ENCODE measurements around the gene DCPS. TPM values are rescaled to one million over a fixed set of nuclear protein-coding genes. Genes with fewer than 3 reads are reported as not detected.
"Not testable (repeated sequence)": the region's sequence is repeated elsewhere in the genome, so short reads cannot be mapped to it uniquely, and the experiment has no call there.

DCPS gene
- total RNA-seq, 1 donor from 2014 or later, result 8.8 TPM

DNA sequence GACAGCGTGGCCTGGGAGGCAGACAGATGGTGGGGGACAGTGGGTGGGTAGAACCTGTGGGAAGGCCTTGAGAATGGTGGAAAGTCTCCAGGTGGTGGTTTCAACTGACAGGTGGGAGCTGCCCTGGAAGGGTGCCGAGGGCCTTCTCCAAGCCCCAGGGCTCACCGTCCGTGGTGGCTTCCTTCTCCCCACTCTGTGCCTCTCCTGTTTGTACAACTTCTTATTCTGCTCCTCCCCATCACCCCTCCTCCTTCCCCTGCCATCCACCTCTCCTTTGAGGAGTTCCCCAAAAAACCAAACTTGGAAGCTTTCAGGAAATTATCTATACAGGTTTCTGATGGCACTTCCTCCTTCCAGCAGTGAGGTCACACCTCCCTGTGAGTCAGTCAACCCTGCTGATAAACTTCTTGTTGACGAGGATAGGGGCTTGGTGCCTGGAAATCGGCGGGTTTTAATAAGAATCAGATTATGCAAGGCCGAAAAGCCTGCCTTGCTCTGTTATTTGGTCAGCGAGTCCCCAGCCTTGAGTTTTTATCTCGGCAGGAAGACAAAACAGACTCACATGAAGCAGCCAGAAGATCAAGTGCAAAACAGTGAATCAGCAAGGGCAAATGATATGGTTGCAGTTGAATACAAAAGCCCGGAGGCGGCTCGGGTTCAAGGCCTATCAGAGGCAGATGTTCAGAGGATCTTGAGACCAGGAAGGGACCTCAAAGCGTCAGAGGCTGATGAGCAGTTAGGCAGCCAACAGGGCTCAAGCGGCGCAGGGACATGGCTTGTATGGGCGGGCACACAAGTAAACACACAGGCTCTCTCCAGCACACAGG is 42.1 kb downstream of the DCPS start:
- H3K4me3 Mint-ChIP-seq, result no peak overlapping the region
- H3K27me3 Mint-ChIP-seq (ENCODE audit: low read depth), result no peaks in the 10 kb centered on the region
- no peaks in the 10 kb centered on the region for H3K9me3 Mint-ChIP-seq
- no peak for TF ChIP-seq CTCF (IDR thresholded peaks at IDR 0.05; ENCODE audit: unreplicated experiment)
- no peak for DNase-seq (ENCODE audit: low spot score in 2 of 2, unreplicated experiment in 2 of 2)
- peaks cover 44% of the 10 kb centered on the region for H3K4me1 Mint-ChIP-seq
- H3K27ac Mint-ChIP-seq, result peak overlapping the region; percentile 91
- H3K36me3 Mint-ChIP-seq, result peaks cover 21% of the 10 kb centered on the region

DNA sequence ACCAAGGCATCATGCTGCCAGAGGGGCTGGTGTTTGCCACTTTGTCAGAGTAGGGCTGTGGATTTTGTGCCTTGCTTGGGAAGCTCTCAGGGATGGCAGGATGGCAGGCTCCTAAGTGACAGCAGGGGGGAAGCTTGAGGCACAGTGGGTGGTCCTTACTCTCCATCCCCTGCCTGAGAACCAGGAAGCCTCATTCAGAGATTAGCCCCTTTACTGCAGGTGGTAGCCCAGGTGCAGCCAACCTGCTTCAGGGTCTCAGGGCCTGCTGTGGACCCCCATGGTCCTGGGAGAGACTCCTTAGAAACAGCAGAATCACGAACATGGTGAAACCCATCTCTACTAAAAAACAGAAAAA is 42.7 kb downstream of the DCPS start:
- Mint-ChIP-seq H3K36me3 (peaks cover 18% of the 10 kb centered on the region), H3K4me3 (no peak overlapping the region)
- TF ChIP-seq CTCF (IDR thresholded peaks at IDR 0.05; ENCODE audit: unreplicated experiment), result no peak

GRCh38 chr11:126346946-126347345 is 43.1 kb downstream of the DCPS start:
- H3K9me3 Mint-ChIP-seq; H3K27ac Mint-ChIP-seq; DNase-seq (ENCODE audit: low spot score in 2 of 2, unreplicated experiment in 2 of 2); H3K4me3 Mint-ChIP-seq; H3K27me3 Mint-ChIP-seq (ENCODE audit: low read depth): not testable (repeated sequence)
- Mint-ChIP-seq H3K4me1 (peaks cover 34% of the 10 kb centered on the region), H3K36me3 (peaks cover 14% of the 10 kb centered on the region)

More for the DNA sequence above, 42.7 kb downstream of the DCPS start:
- H3K27me3 Mint-ChIP-seq (ENCODE audit: low read depth), result no peaks in the 10 kb centered on the region
- H3K9me3 Mint-ChIP-seq, result no peaks in the 10 kb centered on the region
- DNase-seq (ENCODE audit: low spot score in 2 of 2, unreplicated experiment in 2 of 2), result no peak
- H3K4me1 Mint-ChIP-seq, result peaks cover 38% of the 10 kb centered on the region
- peak overlapping the region; percentile 91 for H3K27ac Mint-ChIP-seq

GRCh38 chr11:126347751-126348668 is 44.1 kb downstream of the DCPS start:
- H3K27ac Mint-ChIP-seq, result peak overlapping the region; percentile 78

GRCh38 chr11:126348806-126349582 is 45.1 kb downstream of the DCPS start:
- Mint-ChIP-seq H3K27ac (peak overlapping the region; percentile 78), H3K4me1 (peaks cover 44% of the 10 kb centered on the region), H3K27me3 (ENCODE audit: low read depth) (no peaks in the 10 kb centered on the region), H3K9me3 (no peaks in the 10 kb centered on the region), H3K36me3 (peaks cover 5% of the 10 kb centered on the region), H3K4me3 (no peak overlapping the region)
- no peak for DNase-seq (ENCODE audit: low spot score in 2 of 2, unreplicated experiment in 2 of 2)
- TF ChIP-seq CTCF (IDR thresholded peaks at IDR 0.05; ENCODE audit: unreplicated experiment), result no peak

More at GRCh38 chr11:126347751-126348668, 44.1 kb downstream of the DCPS start:
- Mint-ChIP-seq H3K4me1 (peaks cover 34% of the 10 kb centered on the region), H3K27me3 (ENCODE audit: low read depth) (no peaks in the 10 kb centered on the region), H3K4me3 (no peak overlapping the region), H3K36me3 (peaks cover 9% of the 10 kb centered on the region), H3K9me3 (no peaks in the 10 kb centered on the region)
- TF ChIP-seq CTCF (IDR thresholded peaks at IDR 0.05; ENCODE audit: unreplicated experiment), result no peak
- no peak for DNase-seq (ENCODE audit: low spot score in 2 of 2, unreplicated experiment in 2 of 2)

Measured in mesothelial cell of epicardium (in vitro differentiated cells).